ENCODE measurements around the gene OPCML.

OPCML gene

DNA sequence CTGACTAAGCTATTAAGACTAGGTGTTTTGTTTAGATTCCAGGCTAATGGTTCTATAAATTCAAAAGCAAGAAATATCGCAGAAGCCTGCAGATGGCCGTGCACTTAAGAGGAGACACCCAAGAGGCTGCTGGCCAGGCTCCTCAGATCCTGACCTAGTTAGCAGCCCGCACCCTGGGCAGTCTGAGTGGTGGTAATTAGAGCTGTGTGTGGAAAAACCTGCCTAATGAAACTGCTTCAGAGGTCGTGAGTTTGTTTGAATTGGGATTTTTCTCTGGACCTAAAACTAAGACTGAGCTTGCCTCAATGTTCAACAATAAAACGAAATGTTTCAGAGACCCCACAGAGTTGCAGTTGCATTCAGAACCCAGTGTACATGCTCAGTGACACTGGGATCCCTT lies 627.7 kb downstream of the OPCML start:
- H3K4me3 ChIP-seq (ENCODE audit: low read length), result no peak overlapping the region
- no peak for TF ChIP-seq ZNF274 (IDR thresholded peaks at IDR 0.05; ENCODE audit: low read depth, low read length)

DNA sequence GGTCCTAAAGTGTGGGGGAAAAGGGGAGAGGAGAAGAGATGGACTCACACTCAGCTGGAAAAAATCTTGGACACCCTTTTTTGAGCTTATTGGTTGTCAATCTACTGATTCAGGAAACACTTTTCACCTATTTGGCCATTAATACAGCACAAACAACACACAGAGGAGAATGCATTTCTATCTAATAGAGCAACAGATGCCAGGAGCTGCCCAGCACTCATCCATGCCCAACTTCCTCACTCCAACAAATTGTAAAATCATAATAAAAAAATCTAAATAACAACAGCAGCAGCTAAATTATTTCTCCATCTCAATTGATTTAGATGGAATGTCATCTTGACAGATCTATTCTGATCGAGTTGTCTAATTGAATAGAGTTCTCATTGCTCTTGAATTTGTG lies 628.2 kb downstream of the OPCML start:
- H3K4me3 ChIP-seq (ENCODE audit: low read length), result no peak overlapping the region
- TF ChIP-seq ZNF274 (IDR thresholded peaks at IDR 0.05; ENCODE audit: low read depth, low read length), result no peak

DNA sequence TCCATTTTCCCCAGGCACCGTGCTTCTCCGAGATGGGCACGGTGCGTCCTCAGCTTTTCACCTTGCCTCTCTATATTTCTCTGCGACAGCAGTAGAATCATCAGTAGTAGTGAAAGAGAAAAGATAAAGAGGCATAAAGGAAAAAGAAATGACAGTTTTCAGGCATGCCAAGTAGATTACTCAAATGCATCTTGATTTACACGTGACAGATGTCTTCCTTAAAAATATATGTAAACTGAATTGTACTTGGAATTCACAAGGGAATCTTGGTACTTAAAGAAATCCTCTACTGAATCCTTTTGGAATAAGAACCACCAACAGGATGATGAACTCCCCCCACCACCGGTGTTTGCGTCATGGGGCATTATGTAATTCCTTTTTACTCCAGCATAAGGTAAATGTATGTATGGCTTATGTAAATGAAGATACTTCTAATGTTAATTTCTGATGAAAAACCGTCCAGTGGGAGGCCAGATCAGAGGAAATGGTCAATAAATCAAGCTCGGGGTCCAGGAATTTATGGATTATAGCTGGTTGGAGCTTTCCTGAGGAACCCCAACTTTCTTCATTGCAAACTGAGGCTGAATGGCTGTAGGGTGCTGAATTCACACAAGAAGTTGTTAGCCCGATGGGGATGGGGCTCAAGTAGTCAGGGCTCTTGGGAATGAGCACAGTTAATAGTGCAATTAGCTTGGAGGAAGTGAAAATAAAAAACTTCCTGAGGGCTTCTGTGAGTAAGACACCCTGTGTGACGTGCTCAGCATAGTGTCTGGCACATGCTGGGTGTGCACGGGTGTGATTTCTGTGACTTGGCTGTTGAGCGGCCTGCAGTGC lies 630.4 kb downstream of the OPCML start:
- no peak for TF ChIP-seq ZNF274 (IDR thresholded peaks at IDR 0.05; ENCODE audit: low read depth, low read length)
- no peak overlapping the region for H3K4me3 ChIP-seq (ENCODE audit: low read length)

DNA sequence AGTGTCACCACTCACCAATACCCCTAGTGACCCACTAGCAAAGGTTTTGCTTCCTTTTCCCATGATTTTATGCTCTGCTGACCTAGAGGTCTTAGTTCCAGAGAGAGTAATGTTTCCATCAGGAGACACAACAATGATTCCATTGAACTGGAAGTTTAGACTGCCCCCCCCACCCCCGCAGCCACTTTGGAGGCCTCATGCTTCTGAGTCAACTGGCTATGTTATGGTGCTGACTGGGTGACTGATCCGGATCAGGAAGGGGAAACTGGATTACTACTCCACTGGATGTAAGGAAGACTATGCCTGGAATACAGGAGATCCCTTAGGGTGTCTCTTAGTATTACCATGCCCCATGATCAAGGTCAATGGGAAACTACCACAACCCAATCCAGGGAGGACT lies 633.6 kb downstream of the OPCML start:
- H3K4me3 ChIP-seq (ENCODE audit: low read length), result no peak overlapping the region
- no peak for TF ChIP-seq ZNF274 (IDR thresholded peaks at IDR 0.05; ENCODE audit: low read depth, low read length)

DNA sequence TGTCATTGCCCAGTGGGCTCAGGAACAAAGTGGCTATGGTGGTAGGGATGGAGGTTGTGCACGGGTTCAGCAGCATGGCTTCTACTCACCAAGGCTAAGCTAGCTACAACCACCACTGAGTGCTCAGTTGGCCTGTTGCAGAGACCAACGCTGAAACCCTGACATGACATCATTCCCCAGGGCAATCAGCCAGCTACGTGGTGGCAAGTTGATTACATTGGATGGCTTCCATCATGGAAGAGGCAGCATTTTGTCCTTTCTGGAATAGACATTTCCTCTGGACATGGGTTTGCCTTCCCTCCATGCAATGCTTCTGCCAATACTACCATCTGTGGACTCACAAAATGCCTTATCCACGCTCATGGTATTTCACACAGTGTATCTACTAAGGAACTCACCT lies 634.3 kb downstream of the OPCML start:
- no peak overlapping the region for H3K4me3 ChIP-seq (ENCODE audit: low read length)
- no peak for TF ChIP-seq ZNF274 (IDR thresholded peaks at IDR 0.05; ENCODE audit: low read depth, low read length)

DNA sequence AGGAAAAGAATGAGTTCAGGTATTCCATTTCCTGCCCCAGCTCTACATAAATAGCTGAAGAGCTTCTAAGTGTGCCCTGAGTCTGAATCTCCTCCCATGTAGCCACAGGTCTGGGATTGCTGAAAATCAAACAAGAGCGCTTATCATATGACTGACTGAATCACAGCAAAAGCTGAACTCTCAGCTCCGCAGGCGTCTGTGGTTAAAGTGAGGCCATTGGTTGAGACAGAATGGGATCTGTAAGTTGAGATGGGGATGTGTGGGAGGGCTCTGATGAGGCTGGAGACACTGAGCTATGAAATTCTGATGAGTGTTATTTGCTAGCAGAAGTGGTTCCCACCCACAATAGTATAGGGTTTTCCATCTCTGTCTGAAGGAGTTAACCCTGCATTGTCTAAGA lies 637.0 kb downstream of the OPCML start:
- TF ChIP-seq ZNF274 (IDR thresholded peaks at IDR 0.05; ENCODE audit: low read depth, low read length), result no peak

DNA sequence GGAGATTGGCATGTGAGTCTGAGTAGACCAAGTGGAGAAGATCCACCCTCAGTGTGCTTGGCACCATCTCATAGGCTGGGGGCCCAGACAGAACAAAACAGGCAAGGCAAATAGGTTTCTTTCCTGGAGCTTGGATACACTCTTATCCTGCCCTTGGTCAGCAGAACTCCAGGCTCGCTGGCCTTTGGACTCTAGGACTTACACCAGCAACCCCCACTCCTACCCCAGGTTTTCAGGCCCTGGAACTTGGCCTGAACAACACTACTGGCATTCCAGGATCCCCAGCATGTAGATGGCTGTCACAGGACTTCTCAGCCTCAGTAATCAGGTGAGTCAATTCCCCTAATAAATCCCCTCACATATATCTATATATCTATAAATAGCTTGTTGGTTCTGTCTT lies 637.7 kb downstream of the OPCML start:
- no peak overlapping the region for H3K4me3 ChIP-seq (ENCODE audit: low read length)
- TF ChIP-seq ZNF274 (IDR thresholded peaks at IDR 0.05; ENCODE audit: low read depth, low read length), result no peak

More for the DNA sequence above, 637.0 kb downstream of the OPCML start:
- H3K4me3 ChIP-seq (ENCODE audit: low read length), result no peak overlapping the region

DNA sequence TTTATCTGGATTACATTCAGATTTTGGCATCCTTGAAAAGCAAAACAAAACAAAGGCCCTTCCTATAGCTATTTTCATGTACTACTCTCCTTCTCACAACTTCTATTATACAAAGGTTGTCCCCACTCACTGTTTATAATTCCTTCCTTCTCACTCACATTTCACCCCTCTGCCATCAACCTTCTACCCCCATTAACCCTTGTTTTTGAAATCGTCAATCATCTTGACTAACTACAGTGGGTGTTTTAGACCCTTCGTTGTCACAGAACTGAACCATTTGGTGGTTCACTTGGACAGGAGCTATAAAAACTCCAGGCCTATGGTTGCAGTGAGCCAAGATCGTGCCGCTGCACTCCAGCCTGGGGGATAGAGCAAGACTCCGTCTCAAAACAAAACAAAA lies 639.4 kb downstream of the OPCML start:
- no peak overlapping the region for H3K4me3 ChIP-seq (ENCODE audit: low read length)
- TF ChIP-seq ZNF274 (IDR thresholded peaks at IDR 0.05; ENCODE audit: low read depth, low read length), result no peak

DNA sequence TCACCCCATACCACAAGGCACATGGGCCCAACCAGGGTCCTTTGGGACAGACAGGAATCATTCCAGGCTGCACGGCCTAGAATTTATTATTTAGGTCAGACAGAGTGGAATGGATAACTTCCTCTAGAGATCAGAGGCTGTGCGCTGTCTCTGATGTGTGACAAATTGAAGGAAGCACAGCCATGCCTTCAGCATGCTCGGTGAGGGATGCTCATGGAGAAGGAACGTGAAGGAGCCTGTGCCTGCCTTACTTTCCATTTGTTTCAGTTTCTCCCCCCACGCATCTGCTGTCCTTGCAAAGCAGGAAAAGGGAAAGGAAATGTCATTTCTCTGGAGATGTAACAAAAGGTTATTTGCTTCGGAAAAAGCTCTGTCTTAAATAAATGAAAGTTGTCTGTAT lies 644.1 kb downstream of the OPCML start:
- no peak overlapping the region for H3K4me3 ChIP-seq (ENCODE audit: low read length)
- no peak for TF ChIP-seq ZNF274 (IDR thresholded peaks at IDR 0.05; ENCODE audit: low read depth, low read length)

DNA sequence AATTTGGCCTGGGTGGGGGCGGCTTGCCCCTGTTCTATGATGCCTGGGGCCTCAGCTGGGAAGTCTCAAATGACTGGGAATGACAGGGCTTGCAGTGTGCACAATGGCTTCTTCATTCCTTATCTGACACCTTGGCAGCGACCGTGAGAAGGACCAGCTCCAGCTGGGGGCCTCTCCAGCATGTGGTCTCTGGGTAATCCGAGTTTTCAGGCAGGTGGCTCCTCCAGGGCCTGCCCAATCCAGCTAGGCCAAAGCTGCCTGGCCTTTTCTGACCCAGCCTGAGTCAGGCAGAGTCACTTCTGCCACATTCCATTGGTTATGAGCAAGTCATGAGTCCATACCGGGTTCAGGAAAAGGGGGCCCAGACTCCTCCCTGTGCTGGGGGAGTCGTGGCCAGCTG lies 646.0 kb downstream of the OPCML start:
- H3K4me3 ChIP-seq (ENCODE audit: low read length), result no peak overlapping the region
- no peak for TF ChIP-seq ZNF274 (IDR thresholded peaks at IDR 0.05; ENCODE audit: low read depth, low read length)

DNA sequence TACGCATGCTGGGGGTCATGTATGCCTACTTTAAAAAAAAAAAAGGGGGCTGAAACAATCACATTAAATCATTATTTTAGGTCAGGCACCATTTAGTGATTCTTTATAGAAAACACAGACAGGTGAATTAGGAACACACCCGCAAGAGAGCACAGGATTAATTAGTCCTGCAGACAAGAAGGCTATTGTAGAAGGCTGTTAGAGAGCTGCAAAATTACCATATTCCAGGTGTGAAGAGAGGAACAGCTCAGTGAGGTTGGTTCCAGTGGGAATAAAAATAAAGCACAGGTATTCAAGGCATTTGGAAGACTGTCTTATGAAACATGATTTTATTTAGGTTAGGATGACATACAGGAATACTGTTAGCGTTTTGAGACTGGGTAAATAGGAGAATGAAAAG lies 649.1 kb downstream of the OPCML start:
- TF ChIP-seq ZNF274 (IDR thresholded peaks at IDR 0.05; ENCODE audit: low read depth, low read length), result no peak
- H3K4me3 ChIP-seq (ENCODE audit: low read length), result no peak overlapping the region

DNA sequence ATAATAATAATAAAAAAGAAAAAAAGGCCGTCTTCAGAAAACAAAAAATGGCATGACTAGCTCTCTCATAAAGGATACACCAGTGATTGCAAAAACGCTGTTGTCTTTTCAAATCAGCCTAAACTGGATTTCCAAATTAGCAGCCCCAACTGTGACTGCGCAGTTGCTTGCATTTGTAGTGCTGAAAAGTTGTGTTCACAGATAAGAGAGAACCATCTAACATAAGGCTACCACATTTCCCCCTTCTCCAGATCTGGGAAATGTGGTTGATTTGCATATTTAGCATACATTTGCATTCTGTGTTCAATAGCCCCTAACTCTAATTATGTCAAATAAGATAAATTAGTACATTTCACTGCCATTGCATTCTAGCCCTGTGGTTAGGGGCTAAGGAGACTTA lies 650.7 kb downstream of the OPCML start:
- no peak overlapping the region for H3K4me3 ChIP-seq (ENCODE audit: low read length)

DNA sequence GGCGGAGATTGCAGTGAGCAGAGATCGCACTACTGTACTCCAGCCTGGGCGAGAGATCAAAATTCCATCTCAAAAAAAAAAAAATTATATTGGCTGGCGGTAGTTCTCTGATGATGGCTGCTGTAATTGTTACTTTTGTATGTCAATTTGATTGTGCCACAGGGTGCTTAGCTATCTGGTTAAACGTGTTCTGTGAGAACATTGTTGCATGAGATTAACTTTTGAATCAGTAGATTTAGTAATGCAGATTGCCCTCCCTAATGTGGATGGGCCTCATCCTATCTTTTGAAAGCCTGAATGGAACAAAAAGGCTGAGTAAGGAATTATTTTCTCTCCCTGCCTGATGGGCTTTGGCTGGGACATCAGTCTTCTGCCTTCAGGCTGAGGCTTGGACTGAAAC lies 654.2 kb downstream of the OPCML start:
- no peak for TF ChIP-seq ZNF274 (IDR thresholded peaks at IDR 0.05; ENCODE audit: low read depth, low read length)
- no peak overlapping the region for H3K4me3 ChIP-seq (ENCODE audit: low read length)

More for the DNA sequence above, 650.7 kb downstream of the OPCML start:
- no peak for TF ChIP-seq ZNF274 (IDR thresholded peaks at IDR 0.05; ENCODE audit: low read depth, low read length)

DNA sequence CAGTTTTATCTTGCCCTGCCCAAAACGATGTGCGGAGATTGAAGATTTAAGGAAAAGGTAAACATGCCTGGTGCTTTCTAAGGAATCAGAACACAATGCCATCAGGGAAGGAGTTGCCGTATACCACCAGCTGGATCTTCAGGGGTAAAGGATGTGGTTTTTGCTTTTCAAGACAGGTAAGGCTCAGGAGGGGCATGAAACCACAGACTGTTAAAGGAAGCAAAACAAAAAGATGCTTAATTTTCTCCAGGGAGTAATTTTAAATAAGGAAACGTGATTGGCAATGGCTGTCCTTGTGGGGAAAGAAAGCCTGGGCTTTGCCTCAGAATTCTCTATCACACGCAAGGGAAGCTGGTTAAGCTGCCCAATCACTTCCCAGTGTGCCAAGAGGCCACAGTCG lies 655.6 kb downstream of the OPCML start:
- H3K4me3 ChIP-seq (ENCODE audit: low read length), result no peak overlapping the region
- no peak for TF ChIP-seq ZNF274 (IDR thresholded peaks at IDR 0.05; ENCODE audit: low read depth, low read length)

DNA sequence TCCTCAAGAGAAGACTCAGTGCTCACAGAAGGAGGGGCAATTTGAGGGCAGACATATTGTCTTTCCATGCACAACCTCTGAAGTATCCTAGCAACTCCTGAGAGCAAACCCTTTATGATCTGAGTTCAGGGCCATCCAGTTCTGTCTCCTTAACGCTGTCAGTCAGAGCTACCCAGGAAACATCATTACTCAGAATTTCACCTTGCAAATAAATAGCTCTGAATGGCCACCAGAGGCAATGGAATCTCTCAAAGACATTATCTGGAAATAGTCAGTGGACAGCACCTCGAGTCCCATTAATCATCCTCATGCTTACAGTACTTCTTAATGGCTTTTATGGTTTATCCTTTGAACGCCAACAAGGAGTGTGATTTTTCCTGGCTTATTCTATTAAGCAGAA lies 656.1 kb downstream of the OPCML start:
- H3K4me3 ChIP-seq (ENCODE audit: low read length), result no peak overlapping the region
- no peak for TF ChIP-seq ZNF274 (IDR thresholded peaks at IDR 0.05; ENCODE audit: low read depth, low read length)

DNA sequence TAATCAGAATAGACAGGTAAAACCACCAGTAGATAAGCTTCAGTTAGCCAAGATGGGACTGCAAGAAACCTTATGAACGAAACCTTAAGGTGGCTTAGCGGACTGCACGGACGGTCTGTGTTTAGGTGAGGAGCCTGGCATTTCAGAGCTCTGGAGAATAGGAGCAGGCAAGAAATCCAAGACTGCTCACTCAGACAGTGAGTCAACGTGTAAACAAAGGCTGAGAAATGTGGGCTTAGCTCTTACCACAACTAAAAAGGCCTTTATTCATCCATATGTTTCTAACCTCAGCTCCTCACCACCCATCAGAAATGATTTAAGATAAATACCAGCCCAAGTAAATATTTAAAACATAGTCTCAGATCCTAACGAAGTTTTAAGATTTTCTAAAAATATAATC lies 657.7 kb downstream of the OPCML start:
- no peak for TF ChIP-seq ZNF274 (IDR thresholded peaks at IDR 0.05; ENCODE audit: low read depth, low read length)
- H3K4me3 ChIP-seq (ENCODE audit: low read length), result no peak overlapping the region
